ENCODE data around the gene RBP5.

DNA sequence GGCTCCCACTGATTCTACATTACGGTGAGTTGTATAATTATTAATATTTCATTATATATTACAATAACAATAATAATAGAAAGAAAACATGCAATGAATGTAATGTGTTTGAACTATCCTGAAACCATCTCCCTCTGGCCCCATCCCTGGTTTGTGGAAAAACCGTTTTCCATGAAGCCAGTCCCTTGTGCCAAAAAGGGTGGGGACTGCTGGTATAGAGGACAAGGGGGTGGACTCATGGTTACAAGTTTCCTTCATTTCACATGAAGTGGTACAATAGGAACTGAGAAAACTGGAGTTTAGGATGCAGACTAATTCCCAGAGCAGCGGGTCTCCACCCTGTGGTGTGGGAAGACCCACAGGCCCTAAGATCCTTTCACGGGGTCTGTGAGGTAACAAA is 16.6 kb downstream of the RBP5 start:
- TF ChIP-seq POLR2A (IDR thresholded peaks at IDR 0.05; ENCODE audit: low read depth, low read length) (no peak), CHD2 (IDR thresholded peaks at IDR 0.05; ENCODE audit: borderline replicate concordance, low read depth, low read length) (no peak)
